Right lobe of liver (tissue), 6 donors: ENCODE data around the gene IFNA2. TPM values are rescaled to one million over a fixed set of nuclear protein-coding genes. Genes with fewer than 3 reads are reported as not detected.

Source experiments
- ATAC-seq, 4 donors: fragments of 200-7000 bp; cut with Tn5 transposase; one replicate each; pipeline ENCODE4 v1.9.1; 2020; ENCODE audit warnings: mild to moderate bottlenecking in 4 of 4, moderate library complexity in 4 of 4
- DNase-seq, 3 donors: peaks; one replicate each; pipeline ENCODE4 v3.0.0-alpha.2; 2020
- H3K27ac ChIP-seq, 3 donors: fragments of 200-600 bp; one replicate each; pipeline ENCODE4 v1.8.0; 2022
- H3K27me3 ChIP-seq, 2 donors: fragments of 200-600 bp; one replicate each; pipeline ENCODE4 v1.8.0; 2022
- H3K36me3 ChIP-seq, 4 donors: fragments of 200-600 bp; sonication (generic) in 1 of 4; one replicate each; pipeline versions ENCODE4 v1.5.1 to v1.8.0; 2017 to 2022; ENCODE audit warnings: control low read depth in 1 of 4
- H3K4me1 ChIP-seq, 4 donors: fragments of 200-600 bp; sonication (generic) in 1 of 4; one replicate each; pipeline versions ENCODE4 v1.5.1 to v1.8.0; 2017 to 2022; ENCODE audit warnings: control low read depth in 1 of 4
- H3K4me3 ChIP-seq, 3 donors: fragments of 200-600 bp; one replicate each; pipeline ENCODE4 v1.8.0; 2022
- H3K9me3 ChIP-seq, 4 donors: fragments of 200-600 bp; sonication (generic) in 1 of 4; one replicate each; pipeline versions ENCODE4 v1.5.1 to v1.8.0; 2017 to 2022; ENCODE audit warnings: control low read depth in 1 of 4
- POLR2A ChIP-seq: fragments of 450-650 bp; IDR thresholded peaks from one replicate; pipeline ENCODE4 v1.6.1; 2017; ENCODE audit warnings: antibody characterized with exemption, mild to moderate bottlenecking
- WGBS: methylation state at CpG from one replicate; pipeline ENCODE4 v1.1.6; 2018; ENCODE audit warnings: low coverage, low lambda C conversion rate; ENCODE audit not compliant: insufficient coverage; ENCODE audit errors: missing lambda C conversion rate; 5-methylcytosine and 5-hydroxymethylcytosine counted together
- intact Hi-C, 2 donors: fragments of 100-400 bp; cut with DNase I; formaldehyde crosslinking; loops; one replicate each; pipeline versions ENCODE4 v1.11.2 to v1.14.1; 2022
- total RNA-seq, 6 experiments: library from RNA; depleted of rRNA in 2 of 6; stranded (reverse); fragments of >200 nt in 2 of 6; fragmentation: NEBNext Ultra II Directional in 3 of 6; extraction: Animal tissue kit (Norgen Biotek cat#: 25700) in 3 of 6; gene quantifications; one replicate each; pipeline versions ENCODE4 v1.1.0 to v1.2.4, GENCODE V29; 2016 to 2023
- TF ChIP-seq, protein P1 (sequence below), 4 donors: fragments of 200-600 bp in 3 of 4; fragments of 450-650 bp in 1 of 4; IDR thresholded peaks; one replicate each; pipeline versions ENCODE4 v1.5.1 to v1.8.0; 2016 to 2022; ENCODE audit warnings: antibody characterized with exemption in 4 of 4, mild to moderate bottlenecking in 2 of 4
- donor health status: DM: no; HTN: yes; CAD: no.
- donor health status: DM: no; HTN: no; CAD: no.
- donor health status: DM: no; HTN: no; CAD: no.
- donor health status: DM: no; HTN: yes; CAD: no.
- donor health status: DM: no; HTN: yes; CAD: no.

Gene IFNA2
- total RNA-seq, 6 experiments from 2014 or later = not detected

DNA sequence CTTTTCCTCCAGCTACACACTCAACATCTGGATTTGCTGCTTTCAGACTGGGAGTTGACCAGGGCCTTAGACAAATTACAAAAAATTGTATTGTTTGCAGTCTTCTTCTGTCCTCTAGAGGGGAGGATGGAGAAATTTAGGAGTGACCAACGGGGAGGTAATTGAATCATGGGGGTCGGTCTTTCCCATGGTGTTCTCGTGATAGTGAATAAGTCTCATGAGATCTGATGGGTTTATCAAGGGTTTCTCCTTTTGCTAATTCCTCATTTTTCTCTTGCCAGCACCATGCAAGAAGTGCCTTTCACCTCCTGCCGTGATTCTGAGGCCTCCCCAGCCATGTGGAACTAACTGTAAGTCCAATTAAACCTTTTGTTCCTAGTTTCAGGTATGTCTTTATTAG lies 28.0 kb upstream of the IFNA2 start:
- H3K27me3 ChIP-seq = no peaks in the 10 kb centered on the region
- no peaks in the 10 kb centered on the region for H3K4me1 ChIP-seq
- no peaks in the 10 kb centered on the region for H3K36me3 ChIP-seq
- DNase-seq (no peak), ATAC-seq (no peak)
- 51% methylated on average over 4 of the region's 4 CpGs for WGBS
- no peak overlapping the region for H3K27ac ChIP-seq
- no peak overlapping the region for H3K4me3 ChIP-seq
- H3K9me3 ChIP-seq = no peaks in the 10 kb centered on the region
- TF ChIP-seq, protein P1, sequence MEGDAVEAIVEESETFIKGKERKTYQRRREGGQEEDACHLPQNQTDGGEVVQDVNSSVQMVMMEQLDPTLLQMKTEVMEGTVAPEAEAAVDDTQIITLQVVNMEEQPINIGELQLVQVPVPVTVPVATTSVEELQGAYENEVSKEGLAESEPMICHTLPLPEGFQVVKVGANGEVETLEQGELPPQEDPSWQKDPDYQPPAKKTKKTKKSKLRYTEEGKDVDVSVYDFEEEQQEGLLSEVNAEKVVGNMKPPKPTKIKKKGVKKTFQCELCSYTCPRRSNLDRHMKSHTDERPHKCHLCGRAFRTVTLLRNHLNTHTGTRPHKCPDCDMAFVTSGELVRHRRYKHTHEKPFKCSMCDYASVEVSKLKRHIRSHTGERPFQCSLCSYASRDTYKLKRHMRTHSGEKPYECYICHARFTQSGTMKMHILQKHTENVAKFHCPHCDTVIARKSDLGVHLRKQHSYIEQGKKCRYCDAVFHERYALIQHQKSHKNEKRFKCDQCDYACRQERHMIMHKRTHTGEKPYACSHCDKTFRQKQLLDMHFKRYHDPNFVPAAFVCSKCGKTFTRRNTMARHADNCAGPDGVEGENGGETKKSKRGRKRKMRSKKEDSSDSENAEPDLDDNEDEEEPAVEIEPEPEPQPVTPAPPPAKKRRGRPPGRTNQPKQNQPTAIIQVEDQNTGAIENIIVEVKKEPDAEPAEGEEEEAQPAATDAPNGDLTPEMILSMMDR (IDR thresholded peaks at IDR 0.05) = no peak
- TF ChIP-seq POLR2A = no peak
- intact Hi-C loops = no loop called here

DNA sequence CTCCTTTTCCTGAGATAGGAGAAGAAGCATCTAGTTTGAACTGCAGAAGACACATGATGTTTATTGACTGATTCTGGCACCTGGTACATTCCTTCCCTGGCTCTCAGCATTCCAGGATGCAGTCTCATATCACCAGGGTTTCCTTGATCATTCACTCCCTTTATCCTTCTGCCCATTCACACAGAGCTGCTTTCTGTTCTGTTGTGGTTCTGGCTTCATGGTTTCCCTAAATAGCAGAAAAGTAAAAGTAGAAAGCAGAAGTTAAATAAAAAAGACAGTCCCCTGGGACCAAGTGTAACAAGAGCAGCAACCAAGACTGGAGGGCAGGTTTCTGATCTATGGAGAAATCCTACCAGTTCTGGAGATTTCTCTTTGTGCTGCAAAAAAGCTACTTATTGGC lies 26.9 kb upstream of the IFNA2 start:
- intact Hi-C loops = no loop called here
- DNase-seq = no peak
- H3K9me3 ChIP-seq = no peaks in the 10 kb centered on the region
- H3K27me3 ChIP-seq = no peaks in the 10 kb centered on the region
- TF ChIP-seq POLR2A = no peak
- TF ChIP-seq, protein P1 (IDR thresholded peaks at IDR 0.05) = no peak
- H3K36me3 ChIP-seq = no peaks in the 10 kb centered on the region
- no peak for ATAC-seq
- no peak overlapping the region for H3K4me3 ChIP-seq
- H3K4me1 ChIP-seq = no peaks in the 10 kb centered on the region
- H3K27ac ChIP-seq = no peak overlapping the region

DNA sequence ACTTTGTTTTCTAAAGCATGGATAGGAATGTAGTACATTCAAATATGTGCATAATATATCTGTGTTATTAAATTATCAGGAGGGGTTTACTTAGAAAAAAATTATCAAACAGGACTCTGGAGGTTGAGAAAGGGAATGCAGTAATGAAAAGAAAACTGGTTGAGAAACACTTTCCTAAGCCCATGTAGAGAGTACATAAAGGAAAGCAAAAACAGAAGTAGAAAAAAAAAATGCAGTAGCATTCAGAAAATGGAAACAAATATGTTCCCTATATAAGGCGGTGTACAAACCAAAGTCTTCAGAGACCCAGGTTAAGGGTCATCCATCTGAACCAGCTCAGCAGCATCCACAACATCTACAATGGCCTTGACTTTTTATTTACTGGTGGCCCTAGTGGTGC lies 23.6 kb upstream of the IFNA2 start, which contains the start of gene IFNA8:
Gene IFNA8 (plus strand): TSS at position 301 of the 400 bp plus-strand sequence. CDS start 60 bp downstream, at position 361.
- H3K27me3 ChIP-seq = no peaks in the 10 kb centered on the region
- H3K27ac ChIP-seq = no peak within 1 kb of the TSS
- ATAC-seq = no peak
- TF ChIP-seq, protein P1 (IDR thresholded peaks at IDR 0.05) = no peak
- TF ChIP-seq POLR2A = no peak
- H3K36me3 ChIP-seq = no peaks in the 10 kb centered on the region
- no peak within 1 kb of the TSS for H3K4me3 ChIP-seq
- intact Hi-C loops = no loop called here
- 71% methylated on average over 1 of the region's 1 CpG for WGBS
- no peaks in the 10 kb centered on the region for H3K9me3 ChIP-seq
- H3K4me1 ChIP-seq = no peaks in the 10 kb centered on the region
- DNase-seq = no peak

DNA sequence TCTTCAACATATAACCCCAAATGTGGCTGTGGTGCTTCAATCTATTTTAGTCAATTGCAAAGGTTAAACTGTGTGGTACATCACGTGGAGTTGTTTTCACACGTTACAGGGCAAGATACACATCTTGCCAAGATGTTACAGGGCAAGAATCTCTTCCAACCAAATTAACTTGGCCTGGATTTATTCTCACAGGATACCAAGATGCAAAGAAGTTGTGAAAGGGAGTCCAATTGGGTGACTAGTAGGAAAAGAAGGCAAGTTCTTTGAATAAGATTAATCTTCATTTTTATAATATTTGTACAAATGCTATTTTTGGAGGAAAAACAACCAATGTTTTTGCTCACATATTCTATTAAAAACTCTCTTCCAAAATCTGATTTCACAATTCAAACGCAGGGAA lies 18.9 kb upstream of the IFNA2 start:
- TF ChIP-seq, protein P1 (IDR thresholded peaks at IDR 0.05) = no peak
- no peak for TF ChIP-seq POLR2A
- H3K4me3 ChIP-seq = no peak overlapping the region
- no peak for DNase-seq
- H3K4me1 ChIP-seq = peaks cover 0 to 8% (median 0%) of the 10 kb centered on the region in 4 donors
- H3K27ac ChIP-seq = no peak overlapping the region
- peaks cover 0 to 11% of the 10 kb centered on the region in 2 donors for H3K27me3 ChIP-seq
- intact Hi-C loops = no loop called here
- H3K9me3 ChIP-seq = no peaks in the 10 kb centered on the region
- 43% methylated on average over 3 of the region's 3 CpGs for WGBS
- ATAC-seq = no peak
- H3K36me3 ChIP-seq = no peaks in the 10 kb centered on the region
